ENCODE data around the gene LIMS1. TPM values are rescaled to one million over a fixed set of nuclear protein-coding genes. Genes with fewer than 3 reads are reported as not detected.

The LIMS1 gene
- total RNA-seq, 1 experiment from 2014 or later = 101 TPM

GRCh38 chr2:108562274-108562673 is 28.0 kb downstream of the LIMS1 start:
- no peaks in the 10 kb centered on the region for H3K36me3 ChIP-seq (ENCODE audit: control insufficient read depth, insufficient read depth, low read length)
- intact Hi-C loops (cut with micrococcal nuclease; ENCODE audit: unreplicated experiment) (no loop called here), in situ Hi-C loops (cut with HindIII; ENCODE audit: low pct_unique_long_range_greater_than_20kb, low sequenced_read_pairs) (loop anchor here (25.0 kb wide), 1 partner anchor 100 kb away; no protein-coding TSS in a partner anchor)
- no peak for DNase-seq (ENCODE audit: low read depth, low spot score)
- no peak for ATAC-seq
- ChIA-PET POLR2A (no interaction called here), CTCF (no interaction called here)
- no peak overlapping the region for H3K27ac ChIP-seq (ENCODE audit: low read length)
- H3K4me3 ChIP-seq (ENCODE audit: low read depth in 2 of 2, low read length in 2 of 2) = no peak overlapping the region
- H3K9me3 ChIP-seq (ENCODE audit: control insufficient read depth, insufficient read depth, low read depth, low read length) = no peaks in the 10 kb centered on the region
- no peak for TF ChIP-seq REST (IDR thresholded peaks at IDR 0.05; ENCODE audit: insufficient read depth in 1 of 2, low read depth in 2 of 2, low read length in 1 of 2)
- no peak for TF ChIP-seq POLR2AphosphoS5 (IDR thresholded peaks at IDR 0.05; ENCODE audit: low read depth, low read length)
- no peak for TF ChIP-seq TCF7L2 (IDR thresholded peaks at IDR 0.05; ENCODE audit: low read depth, low read length)
- TF ChIP-seq CTCF (IDR thresholded peaks at IDR 0.05) = no peak
- no peaks in the 10 kb centered on the region for H3K27me3 ChIP-seq (ENCODE audit: control insufficient read depth, insufficient read depth, low read length)
- H3K4me1 ChIP-seq (ENCODE audit: control insufficient read depth, insufficient read depth, low read length) = peaks cover 6% of the 10 kb centered on the region
- no TSS peak for BruUV-seq (replicated peaks)

- ChIA-PET CTCF (no interaction called here), POLR2A (no interaction called here)
- no TSS peak for BruUV-seq (replicated peaks)
- DNase-seq (ENCODE audit: low read depth, low spot score) (no peak), ATAC-seq (no peak)
- no peak overlapping the region for H3K27ac ChIP-seq (ENCODE audit: low read length)
- peaks cover 6% of the 10 kb centered on the region for H3K4me1 ChIP-seq (ENCODE audit: control insufficient read depth, insufficient read depth, low read length)
- H3K9me3 ChIP-seq (ENCODE audit: control insufficient read depth, insufficient read depth, low read depth, low read length) = no peaks in the 10 kb centered on the region
- in situ Hi-C loops (cut with HindIII; ENCODE audit: low pct_unique_long_range_greater_than_20kb, low sequenced_read_pairs) = loop anchor here (25.0 kb wide), 1 partner anchor 102 kb away; no protein-coding TSS in a partner anchor
- H3K27me3 ChIP-seq (ENCODE audit: control insufficient read depth, insufficient read depth, low read length) = no peaks in the 10 kb centered on the region
- TF ChIP-seq SIN3A (IDR thresholded peaks at IDR 0.05; ENCODE audit: borderline replicate concordance, insufficient read depth, low read depth, low read length) (no peak), REST (IDR thresholded peaks at IDR 0.05; ENCODE audit: insufficient read depth in 1 of 2, low read depth in 2 of 2, low read length in 1 of 2) (no peak), TCF7L2 (IDR thresholded peaks at IDR 0.05; ENCODE audit: low read depth, low read length) (no peak)
- intact Hi-C loops (cut with micrococcal nuclease; ENCODE audit: unreplicated experiment) = loop anchor here (1.0 kb wide), 1 partner anchor 22 kb away; no protein-coding TSS in a partner anchor
- no peaks in the 10 kb centered on the region for H3K36me3 ChIP-seq (ENCODE audit: control insufficient read depth, insufficient read depth, low read length)
- no peak overlapping the region for H3K4me3 ChIP-seq (ENCODE audit: low read depth in 2 of 2, low read length in 2 of 2)
Observed at GRCh38 chr2:108564510-108564909, 30.2 kb downstream of the LIMS1 start.
